Stimulated activated CD8-positive, alpha-beta memory T cell treated with anti-CD3 and anti-CD28 coated beads, Interleukin-7, amount 100 ng/mL, for 48 hours (primary cell): ENCODE measurements around the gene MYO5B.
"Not testable (repeated sequence)": the region's sequence is repeated elsewhere in the genome, so short reads cannot be mapped to it uniquely, and the experiment has no call there.

ENCODE experiments used
- DNase-seq, 2 donors: peaks; one replicate each; pipeline ENCODE4 v3.0.0-alpha.2; 2020; ENCODE audit warnings: low read depth in 1 of 2; ENCODE audit errors: extremely low read depth in 1 of 2

The MYO5B gene

GRCh38 chr18:50107468-50107977 lies 87.4 kb downstream of the MYO5B start:
- no peak for DNase-seq

GRCh38 chr18:50105027-50105426 lies 89.9 kb downstream of the MYO5B start:
- no peak for DNase-seq

DNA sequence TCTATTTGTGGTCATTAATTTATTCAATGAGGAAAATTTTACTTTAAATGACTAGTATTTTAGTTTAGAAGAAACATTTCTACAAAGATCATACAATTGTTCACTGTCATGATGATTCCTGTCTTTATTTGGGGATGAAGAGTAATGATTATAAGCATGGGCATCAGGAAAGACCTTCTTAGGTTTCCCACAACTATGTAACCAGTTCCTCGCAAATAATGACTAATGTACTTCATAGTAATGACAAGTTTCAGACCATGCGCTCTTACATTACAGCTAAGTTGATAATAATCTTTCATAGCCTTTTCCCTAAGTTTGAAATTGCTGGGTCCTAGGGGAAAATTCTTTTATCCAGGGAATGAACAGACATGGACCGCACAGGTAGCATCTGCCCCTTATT lies 90.5 kb downstream of the MYO5B start:
- no peak for DNase-seq

- DNase-seq, result no peak
Observed at GRCh38 chr18:50099725-50100407, 95.1 kb downstream of the MYO5B start.

DNA sequence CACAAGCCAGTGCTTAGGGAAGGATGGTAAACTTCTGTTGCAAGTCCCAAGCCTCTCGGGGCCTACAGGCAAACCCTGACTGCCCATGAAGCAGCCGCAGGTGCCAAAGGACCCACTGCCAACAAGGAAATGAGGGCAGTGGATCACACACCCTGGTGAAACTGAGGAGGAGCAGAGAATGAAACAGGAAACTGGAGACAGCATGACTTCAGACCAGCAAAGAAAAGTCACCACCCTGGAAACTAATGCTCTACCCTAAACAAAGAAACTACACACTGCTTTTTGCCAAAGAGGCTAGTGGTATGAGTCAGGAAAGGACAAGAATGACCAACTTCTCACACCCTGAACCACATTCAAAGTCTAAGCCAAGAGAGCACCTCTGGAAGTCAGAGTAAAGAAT lies 97.2 kb downstream of the MYO5B start:
- DNase-seq, result no peak

GRCh38 chr18:50096766-50097435 lies 98.0 kb downstream of the MYO5B start:
- DNase-seq, result no peak

- DNase-seq, result not testable (repeated sequence)
Observed at GRCh38 chr18:50094786-50095185, 100.2 kb downstream of the MYO5B start.

DNA sequence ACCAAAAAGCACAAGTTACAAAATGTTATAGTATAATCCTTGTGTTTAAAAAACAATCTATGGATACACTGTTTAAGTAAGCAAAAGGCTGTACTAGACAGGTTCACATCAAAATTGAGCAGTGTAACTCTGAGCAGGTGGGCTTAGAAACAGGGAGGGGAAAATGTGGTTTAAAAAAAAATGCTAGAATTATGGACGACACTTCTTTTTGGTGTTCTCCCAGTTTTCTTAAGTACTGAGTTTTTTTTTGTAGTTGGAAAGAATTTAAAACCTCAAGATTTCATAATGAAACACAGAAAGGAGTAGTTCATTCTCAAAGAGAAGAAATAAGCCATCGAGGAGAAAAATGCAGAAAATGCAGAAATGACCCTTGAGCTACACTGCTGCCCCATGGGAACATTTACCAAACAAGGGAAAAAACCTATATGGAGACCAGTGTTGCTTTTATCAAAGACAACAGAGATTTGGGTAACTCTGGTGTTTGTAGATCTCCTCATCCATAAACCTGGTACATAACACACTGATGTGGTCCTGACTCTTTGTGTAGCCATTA lies 100.7 kb downstream of the MYO5B start:
- no peak for DNase-seq

DNA sequence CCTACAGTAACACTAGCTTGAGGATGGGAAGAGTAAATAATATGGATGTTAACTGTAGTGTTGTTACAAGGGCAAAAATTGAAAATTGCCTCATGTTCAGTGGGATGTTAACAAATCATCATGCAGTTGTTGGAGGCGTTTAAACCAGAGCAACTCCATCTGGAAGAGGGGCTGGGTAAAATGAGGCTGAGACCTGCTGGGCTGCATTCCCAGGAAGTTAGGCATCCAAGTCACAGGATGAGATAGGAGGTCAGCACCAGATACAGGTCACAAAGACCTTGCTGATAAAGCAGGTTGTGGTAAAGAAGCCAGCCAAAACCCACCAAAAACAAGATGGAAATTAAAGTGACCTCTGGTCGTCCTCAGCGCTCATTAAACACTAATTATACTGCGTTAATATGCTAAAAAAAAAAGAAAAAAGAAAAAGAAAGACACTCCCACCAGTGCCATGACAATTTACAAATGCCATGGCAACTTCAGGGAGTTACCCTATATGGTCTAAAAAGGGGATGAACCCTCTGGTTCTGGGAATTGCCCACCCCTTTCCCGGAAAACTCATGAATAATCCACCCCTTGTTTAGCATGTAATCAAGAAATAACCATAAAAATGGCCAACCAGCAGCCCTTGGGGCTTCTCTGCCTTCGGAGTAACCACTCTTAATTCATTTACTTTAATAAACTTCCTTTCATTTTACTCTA lies 101.4 kb downstream of the MYO5B start:
- no peak for DNase-seq

DNA sequence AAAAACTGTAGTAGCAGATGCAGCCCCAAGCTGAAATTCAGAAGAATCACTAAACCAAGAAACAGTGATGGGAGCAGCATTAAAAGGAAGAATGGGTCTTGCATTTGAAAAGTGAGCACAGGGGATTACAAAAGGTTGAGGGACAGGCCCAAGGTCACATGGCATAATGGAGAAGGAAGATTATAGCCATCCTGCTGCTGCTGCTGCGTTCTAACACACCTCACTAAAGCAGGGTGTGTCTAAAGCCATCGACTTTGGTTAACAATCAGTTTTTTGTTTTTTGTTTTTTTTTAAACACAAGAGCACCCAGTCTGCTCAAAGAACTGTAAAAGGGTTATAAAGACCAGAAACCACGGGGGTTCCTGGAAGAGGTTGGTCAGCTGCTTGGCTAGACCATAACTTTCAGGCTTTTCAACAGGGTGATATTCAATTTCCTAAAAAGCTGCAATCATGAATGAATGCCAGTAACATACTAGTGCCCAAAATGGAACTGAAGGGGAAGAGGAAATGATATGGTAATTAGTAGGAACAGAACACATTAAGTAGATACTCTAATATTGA lies 102.6 kb downstream of the MYO5B start:
- no peak for DNase-seq

DNA sequence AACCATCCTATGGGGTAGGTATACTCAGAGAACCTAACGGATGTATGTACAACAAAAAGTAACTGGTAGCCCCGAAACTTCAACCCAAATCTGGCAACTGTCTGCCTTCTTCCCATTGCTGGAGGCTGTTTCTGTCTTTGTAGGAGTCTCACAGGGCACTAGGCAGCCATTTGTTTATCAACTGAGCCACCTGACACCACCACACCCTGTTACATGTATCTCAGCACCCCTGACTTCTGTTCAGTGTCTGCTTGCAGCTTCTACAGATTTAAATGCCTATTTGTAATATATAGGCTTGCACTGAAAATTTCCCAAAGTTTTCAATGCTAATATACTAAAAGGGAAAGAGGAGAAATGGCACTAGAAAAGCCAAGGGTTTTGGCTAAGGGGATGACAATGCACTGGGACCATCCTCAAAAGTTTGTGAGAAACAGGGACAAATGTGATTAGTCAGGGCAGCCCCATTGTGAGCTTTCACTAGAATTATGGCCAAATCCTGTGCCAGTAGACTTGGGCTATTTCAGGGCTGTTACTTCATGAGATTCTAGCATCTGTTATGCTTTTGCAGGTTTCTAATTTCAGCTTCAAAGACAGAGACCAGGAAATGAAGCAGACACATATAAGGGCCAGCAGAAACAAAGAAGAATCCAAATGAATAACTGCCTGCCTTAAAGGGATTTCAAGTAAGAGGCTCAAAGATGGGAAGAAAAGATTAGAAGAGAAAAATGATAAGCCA lies 103.3 kb downstream of the MYO5B start:
- no peak for DNase-seq

- no peak for DNase-seq
Observed at GRCh38 chr18:50090370-50091312, 104.3 kb downstream of the MYO5B start.

DNA sequence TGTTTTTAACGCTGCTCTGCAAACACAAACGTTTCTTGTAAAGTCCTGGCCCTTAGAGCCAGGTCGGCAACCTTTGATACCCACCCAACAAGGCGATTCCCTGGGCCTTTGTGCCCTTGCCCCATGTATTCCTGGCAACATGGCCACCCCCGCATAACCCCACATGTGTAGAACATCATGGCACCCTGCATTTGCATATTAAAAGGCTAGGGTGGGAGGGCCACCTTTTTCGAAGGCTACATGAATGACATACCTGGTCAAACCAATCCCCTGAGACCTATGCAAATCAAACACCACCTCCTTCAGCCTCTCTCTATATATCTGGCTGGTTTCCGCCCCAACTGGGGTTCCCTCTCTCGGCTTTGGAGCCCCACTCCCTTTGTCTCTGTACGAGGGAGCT lies 105.2 kb downstream of the MYO5B start:
- DNase-seq, result no peak

- DNase-seq, result no peak
Observed at GRCh38 chr18:50083708-50084107, 111.2 kb downstream of the MYO5B start.

- DNase-seq, result no peak
Observed at GRCh38 chr18:50080932-50081560, 113.9 kb downstream of the MYO5B start.

- DNase-seq, result no peak
Observed at GRCh38 chr18:50080316-50080715, 114.6 kb downstream of the MYO5B start.

DNA sequence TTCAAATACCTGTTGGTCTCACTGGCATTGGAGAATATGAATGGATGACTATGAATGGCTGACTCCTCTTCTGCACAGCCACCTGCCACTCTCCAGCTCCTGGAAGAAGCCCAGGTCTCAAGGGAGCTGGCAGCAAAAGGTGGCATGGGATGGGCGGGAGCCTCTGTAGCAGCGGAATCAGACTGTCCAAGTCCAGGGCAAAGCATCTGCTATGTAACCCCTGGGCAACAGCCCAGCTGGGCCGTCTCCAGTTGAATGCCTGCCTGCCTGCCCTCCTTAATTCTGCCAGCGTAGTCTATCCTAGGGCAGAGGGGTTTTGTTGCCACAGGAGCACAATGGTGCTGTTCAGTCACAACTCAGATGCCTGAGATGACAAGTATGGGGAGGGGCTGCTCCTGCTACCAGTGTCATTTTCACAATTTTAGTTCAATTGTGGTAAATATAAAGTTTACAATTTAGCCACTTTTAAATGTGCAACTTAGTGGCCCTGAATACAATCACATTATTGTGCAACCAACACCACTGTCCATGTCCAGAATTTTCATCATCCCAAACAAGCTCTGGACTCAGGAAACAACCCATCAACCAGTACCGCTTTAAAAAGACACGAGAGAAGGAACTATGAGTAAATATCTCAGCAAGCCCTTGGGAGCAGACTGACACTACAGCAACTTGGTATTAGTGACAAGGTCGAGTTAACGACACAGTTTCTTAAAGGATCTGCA lies 115.2 kb downstream of the MYO5B start:
- DNase-seq, result no peak

DNA sequence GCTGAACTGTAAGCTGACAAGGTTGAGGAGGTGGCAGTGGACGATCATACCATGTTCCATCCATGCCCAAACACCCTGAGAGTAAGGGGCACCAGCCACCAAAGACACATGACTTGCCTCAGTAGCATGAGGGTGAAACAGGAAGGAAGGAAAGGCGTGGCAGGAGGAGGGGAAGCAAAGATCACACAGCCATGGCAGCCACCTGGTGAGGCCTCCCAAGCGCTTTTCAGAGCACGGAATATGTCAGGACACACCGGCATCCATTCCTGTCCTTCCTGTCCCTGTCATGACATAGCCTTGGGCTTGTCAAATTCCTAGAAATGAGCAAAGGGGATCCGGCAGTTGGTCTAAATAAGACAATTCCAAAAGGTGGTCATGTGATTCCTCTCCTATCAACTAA lies 118.7 kb downstream of the MYO5B start:
- DNase-seq, result no peak
